ENCODE data around the gene STAP2.

STAP2 gene

GRCh38 chr19:4373601-4374497 is 35.2 kb upstream of the STAP2 start:
- no peak overlapping the region for H3K4me3 ChIP-seq (ENCODE audit: control insufficient read depth, low read depth, low read length)
- TF ChIP-seq CTCF (IDR thresholded peaks at IDR 0.05; ENCODE audit: control insufficient read depth, insufficient read depth, low read depth, low read length, missing control alignments), result no peak
- no peak for DNase-seq (ENCODE audit: low read depth)

GRCh38 chr19:4373013-4373367 is 34.4 kb upstream of the STAP2 start:
- no peak overlapping the region for H3K4me3 ChIP-seq (ENCODE audit: control insufficient read depth, low read depth, low read length)
- TF ChIP-seq CTCF (IDR thresholded peaks at IDR 0.05; ENCODE audit: control insufficient read depth, insufficient read depth, low read depth, low read length, missing control alignments), result no peak
- no peak for DNase-seq (ENCODE audit: low read depth)

GRCh38 chr19:4372165-4373012 is 33.8 kb upstream of the STAP2 start:
- no peak overlapping the region for H3K4me3 ChIP-seq (ENCODE audit: control insufficient read depth, low read depth, low read length)
- DNase-seq (ENCODE audit: low read depth), result no peak
- TF ChIP-seq CTCF (IDR thresholded peaks at IDR 0.05; ENCODE audit: control insufficient read depth, insufficient read depth, low read depth, low read length, missing control alignments), result no peak

- no peak for TF ChIP-seq CTCF (IDR thresholded peaks at IDR 0.05; ENCODE audit: control insufficient read depth, insufficient read depth, low read depth, low read length, missing control alignments)
- no peak overlapping the region for H3K4me3 ChIP-seq (ENCODE audit: control insufficient read depth, low read depth, low read length)
- no peak for DNase-seq (ENCODE audit: low read depth)
Observed at GRCh38 chr19:4371247-4372164, 32.9 kb upstream of the STAP2 start.

- TF ChIP-seq CTCF (IDR thresholded peaks at IDR 0.05; ENCODE audit: control insufficient read depth, insufficient read depth, low read depth, low read length, missing control alignments), result no peak
- no peak overlapping the region for H3K4me3 ChIP-seq (ENCODE audit: control insufficient read depth, low read depth, low read length)
- no peak for DNase-seq (ENCODE audit: low read depth)
Observed at GRCh38 chr19:4370418-4371041, 31.9 kb upstream of the STAP2 start.

- peak; percentile 45 for TF ChIP-seq CTCF (IDR thresholded peaks at IDR 0.05; ENCODE audit: control insufficient read depth, insufficient read depth, low read depth, low read length, missing control alignments)
- DNase-seq (ENCODE audit: low read depth), result no peak
- no peak overlapping the region for H3K4me3 ChIP-seq (ENCODE audit: control insufficient read depth, low read depth, low read length)
Observed at GRCh38 chr19:4369888-4370260, 31.2 kb upstream of the STAP2 start.
